ENCODE data around the gene CYTH1.
"Not testable (repeated sequence)": the region's sequence is repeated elsewhere in the genome, so short reads cannot be mapped to it uniquely, and the experiment has no call there.

CYTH1 gene

GRCh38 chr17:78680436-78680835 is 101.6 kb downstream of the CYTH1 start:
- no peak for DNase-seq

DNA sequence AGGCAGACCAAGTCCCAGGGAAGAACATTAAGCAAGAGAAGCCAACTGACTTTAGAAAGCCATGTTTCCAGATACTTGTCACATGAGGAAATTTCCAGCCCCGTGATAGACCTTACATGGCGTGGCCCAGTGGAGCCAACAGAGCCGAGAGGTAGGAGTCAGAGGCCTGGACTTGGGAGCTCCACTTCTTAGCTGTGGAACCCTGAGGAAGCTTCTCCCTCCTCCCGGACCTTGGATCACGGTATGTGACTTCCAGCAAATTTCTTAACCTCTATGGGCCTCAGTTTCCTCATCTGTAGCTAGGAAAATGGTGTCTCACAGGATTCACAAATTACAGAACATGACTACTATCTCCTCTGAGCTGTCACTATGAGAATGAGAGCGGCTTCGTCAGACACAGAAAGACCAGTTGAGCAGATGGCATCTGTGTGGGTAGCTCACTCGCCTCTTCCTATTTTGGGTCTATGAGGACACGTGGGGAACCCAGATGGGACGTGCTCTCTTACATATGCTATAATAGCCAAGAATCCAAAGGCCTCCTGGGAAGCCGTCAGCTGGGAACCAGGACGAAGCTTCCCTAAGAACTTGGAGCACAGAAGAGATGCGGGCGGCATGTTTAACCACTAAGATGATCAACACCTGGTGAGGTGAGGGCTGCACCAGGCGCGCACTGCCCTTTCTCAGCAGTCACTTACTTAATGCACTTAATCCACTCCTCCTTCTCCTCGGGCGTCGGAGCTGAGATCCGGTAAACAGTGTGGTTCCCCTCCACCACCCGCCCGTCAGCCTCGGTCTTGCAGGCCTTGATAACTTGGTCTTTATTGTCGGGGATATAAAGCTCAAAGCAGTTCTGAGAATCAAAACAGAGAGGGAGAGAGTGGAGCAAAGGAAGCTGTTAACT is 102.3 kb downstream of the CYTH1 start:
- no peak for DNase-seq

- no peak for DNase-seq
Observed at GRCh38 chr17:78678711-78679110, 103.4 kb downstream of the CYTH1 start.

GRCh38 chr17:78678222-78678557 is 103.9 kb downstream of the CYTH1 start:
- DNase-seq, result no peak

DNA sequence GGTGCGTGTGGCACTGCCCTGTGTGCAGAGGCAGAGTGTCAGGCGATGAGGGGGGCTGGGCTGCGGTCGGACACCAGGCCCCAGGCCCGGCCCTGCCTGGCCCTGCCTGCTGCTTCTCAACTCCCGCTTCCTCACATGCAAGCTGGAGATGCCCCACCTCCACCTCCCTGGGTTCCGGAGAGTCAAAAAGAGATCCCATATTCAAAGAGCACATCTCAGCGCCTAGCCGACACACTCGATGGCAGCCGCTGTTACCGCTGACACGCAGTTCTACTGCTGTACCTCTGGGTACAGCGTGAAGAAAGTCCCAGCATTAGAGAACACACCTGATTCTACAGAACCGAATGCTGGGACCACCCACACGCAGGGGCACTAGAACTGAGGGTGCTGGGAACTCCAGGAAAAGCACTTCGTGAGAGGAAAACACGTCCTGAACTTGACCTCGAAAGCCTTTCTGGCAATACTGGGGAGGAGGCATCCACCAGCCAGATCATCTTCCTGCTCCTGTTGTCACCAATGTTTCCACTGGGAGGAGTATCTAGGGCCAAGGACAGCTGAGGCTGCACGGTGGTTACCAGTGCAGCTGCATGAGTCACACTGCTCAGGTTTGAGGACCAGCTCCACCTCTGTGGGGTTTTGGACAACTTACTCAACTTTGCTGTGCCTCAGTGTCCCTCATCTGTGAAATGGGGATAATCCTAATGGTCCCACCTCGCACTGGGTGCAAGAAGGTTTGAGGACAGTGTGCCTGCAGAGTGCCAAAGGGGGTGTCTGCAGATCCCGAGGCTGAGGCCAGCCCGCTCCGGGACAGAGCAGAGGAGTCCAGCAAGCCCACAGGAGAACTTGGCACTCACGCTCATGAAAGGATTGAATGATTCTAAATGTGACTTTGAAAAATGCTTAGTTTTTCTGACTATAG is 104.5 kb downstream of the CYTH1 start:
- no peak for DNase-seq

DNA sequence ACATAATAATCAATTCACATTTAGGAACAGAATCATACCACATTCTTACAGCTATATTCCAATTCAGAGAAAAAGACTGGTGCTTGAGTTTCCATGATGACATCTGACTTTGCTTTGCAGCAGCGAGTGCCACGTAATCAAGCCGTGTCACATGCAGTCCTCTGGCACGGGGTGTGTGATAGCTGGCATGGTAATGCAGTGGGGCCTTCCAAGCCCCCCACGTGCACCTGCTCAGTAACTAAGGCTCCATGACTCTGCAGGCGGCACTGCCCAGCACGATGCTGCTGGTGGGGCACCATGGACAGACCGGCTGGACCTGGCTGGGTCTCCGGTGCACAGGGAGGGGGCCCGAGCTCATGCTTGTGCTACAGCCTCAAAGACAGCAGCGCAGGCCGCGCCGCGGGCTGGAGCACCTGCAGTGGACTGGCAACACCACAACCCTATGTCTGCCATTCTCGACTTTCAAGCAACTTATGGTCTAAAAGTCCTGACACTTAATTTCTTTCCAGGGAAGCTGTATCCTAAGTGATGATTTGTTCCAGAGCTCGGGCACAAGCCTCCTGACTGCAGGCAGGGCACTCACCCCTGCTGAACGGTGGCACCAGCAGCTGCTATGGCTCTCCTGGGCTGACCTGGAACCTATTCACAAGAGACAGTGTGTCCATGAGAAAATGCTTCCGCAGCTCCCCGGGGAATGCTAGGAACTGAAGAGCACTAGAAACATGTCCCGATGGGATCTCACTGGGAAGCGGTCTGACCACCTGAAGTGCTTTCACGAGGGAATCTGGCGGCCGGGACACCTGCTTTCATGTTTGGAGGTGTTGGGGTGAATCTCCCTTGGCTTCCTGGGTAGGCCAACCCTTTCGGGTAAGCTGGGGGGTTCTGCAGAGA is 105.4 kb downstream of the CYTH1 start:
- no peak for DNase-seq

- no peak for DNase-seq
Observed at GRCh38 chr17:78675836-78676235, 106.2 kb downstream of the CYTH1 start.

DNA sequence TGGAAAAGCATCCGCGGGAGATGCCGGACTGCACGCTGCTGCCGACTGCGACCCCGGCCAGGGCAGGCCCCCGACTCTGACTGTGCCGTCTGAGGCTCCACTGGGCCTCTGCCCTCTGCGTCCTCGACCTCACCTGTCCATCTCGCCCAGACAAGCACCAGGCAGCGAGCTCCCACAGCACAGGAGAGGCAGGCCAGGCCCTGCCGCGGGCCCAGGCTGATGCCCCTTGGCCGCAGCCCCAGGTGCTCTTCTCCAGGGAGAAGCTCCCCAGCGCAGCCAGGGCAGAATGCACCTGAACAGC is 106.8 kb downstream of the CYTH1 start:
- DNase-seq, result no peak

DNA sequence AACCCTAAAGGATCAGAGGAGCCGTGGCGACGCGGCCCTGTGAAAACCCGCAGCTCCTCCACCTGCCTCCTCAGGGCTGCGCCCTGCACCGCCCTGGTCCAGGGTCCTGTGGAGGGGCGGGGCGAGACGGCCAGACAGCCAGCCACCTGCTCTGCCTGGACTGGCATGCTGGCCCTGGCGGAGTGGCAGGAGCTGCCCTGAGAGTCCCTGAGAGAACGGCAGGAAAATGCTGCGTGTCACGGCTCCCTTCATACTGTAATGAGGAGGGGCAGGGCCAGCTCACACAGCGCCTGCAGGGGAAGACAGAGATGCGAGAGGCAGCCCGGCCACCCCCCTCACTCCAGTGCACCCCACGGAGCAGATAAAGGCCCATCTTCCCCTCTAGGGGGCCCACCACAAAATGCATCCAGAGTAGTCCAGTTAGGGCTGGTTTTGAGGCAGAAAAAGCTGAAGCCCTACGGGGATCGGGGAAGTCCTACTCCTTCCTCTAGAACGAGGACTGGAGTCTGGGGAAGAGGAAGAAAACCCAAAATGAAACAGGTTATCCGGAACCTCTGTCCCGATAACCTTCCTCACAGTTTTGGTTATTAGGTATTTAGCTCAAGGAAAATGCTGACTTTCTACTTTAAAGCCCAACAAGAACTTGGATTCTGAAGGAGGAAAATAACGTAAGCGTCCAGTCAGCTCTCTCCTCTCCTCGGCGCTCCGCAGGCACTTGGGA is 107.3 kb downstream of the CYTH1 start:
- no peak for DNase-seq

- DNase-seq, result no peak
Observed at GRCh38 chr17:78674156-78674555, 107.9 kb downstream of the CYTH1 start.

GRCh38 chr17:78673395-78673794 is 108.7 kb downstream of the CYTH1 start:
- no peak for DNase-seq

GRCh38 chr17:78672871-78673371 is 109.2 kb downstream of the CYTH1 start:
- no peak for DNase-seq

DNA sequence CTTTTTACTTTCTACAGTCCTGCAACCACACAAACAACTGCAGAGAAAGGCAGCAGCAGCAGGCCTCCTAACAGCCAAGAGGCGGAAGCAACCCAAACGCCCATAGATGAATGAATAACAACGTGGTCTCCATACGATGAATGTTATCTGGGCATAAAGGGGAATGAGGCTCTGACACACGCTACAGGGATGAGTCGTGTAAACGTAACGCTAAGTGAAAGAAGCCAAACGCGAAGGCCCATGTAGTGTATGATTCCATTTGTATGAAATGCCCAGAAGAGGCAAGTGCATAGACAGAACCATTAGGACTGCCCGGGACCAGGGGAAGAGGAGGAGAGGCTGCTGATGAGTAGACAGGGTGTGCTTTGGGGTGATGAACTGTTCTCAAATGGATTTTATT is 110.1 kb downstream of the CYTH1 start:
- no peak for DNase-seq

- not testable (repeated sequence) for DNase-seq
Observed at GRCh38 chr17:78671726-78672001, 110.4 kb downstream of the CYTH1 start.

GRCh38 chr17:78670850-78671725 is 111.0 kb downstream of the CYTH1 start:
- DNase-seq, result no peak

- DNase-seq, result no peak
Observed at GRCh38 chr17:78669975-78670518, 112.0 kb downstream of the CYTH1 start.

- no peak for DNase-seq
Observed at GRCh38 chr17:78669256-78669974, 112.7 kb downstream of the CYTH1 start.

GRCh38 chr17:78668847-78669246 is 113.2 kb downstream of the CYTH1 start:
- no peak for DNase-seq

- no peak for DNase-seq
Observed at GRCh38 chr17:78667741-78668640, 114.1 kb downstream of the CYTH1 start.

All from activated CD4-positive, alpha-beta T cell treated with anti-CD3 and anti-CD28 coated beads, Interleukin-2, amount 50 U/mL, for 1 hour (primary cell).